Natural killer cell (primary cell): Measurements from ENCODE around the gene KPNB1. TPM values are rescaled to one million over a fixed set of nuclear protein-coding genes. Genes with fewer than 3 reads are reported as not detected.
A peak's percentile ranks its signal among the peaks of the same experiment; 100 is the strongest.

Experiments
- ATAC-seq, 3 donors: fragments of 150-1000 bp in 2 of 3; fragments of 200-7000 bp in 1 of 3; cut with Tn5 transposase; 1 replicate in 1 of 3; 2 replicates in 2 of 3; pipeline ENCODE4 v1.10.0; 2021; ENCODE audit warnings: mild to moderate bottlenecking in 2 of 3, moderate library complexity in 2 of 3
- DNase-seq, 2 donors: peaks; one replicate each; pipeline versions ENCODE4 v3.0.0 to v3.0.0-alpha.2; 2013 to 2021; ENCODE audit warnings: mixed read lengths in 1 of 2
- H3K27ac ChIP-seq: one replicate; pipeline ENCODE4 v1.5.1; 2013; ENCODE audit warnings: mild to moderate bottlenecking, low read length
- H3K27me3 ChIP-seq: one replicate; pipeline ENCODE4 v1.6.1; 2013; ENCODE audit warnings: low read length; ENCODE audit not compliant: control insufficient read depth, insufficient read depth
- H3K36me3 ChIP-seq: one replicate; pipeline ENCODE4 v1.6.1; 2013; ENCODE audit warnings: low read length; ENCODE audit not compliant: control insufficient read depth, insufficient read depth
- H3K4me1 ChIP-seq: one replicate; pipeline ENCODE4 v1.6.1; 2013; ENCODE audit warnings: low read length; ENCODE audit not compliant: control insufficient read depth, insufficient read depth
- H3K4me3 ChIP-seq: one replicate; pipeline ENCODE4 v1.5.1; 2013; ENCODE audit warnings: low read length
- H3K9me3 ChIP-seq: one replicate; pipeline ENCODE4 v1.6.1; 2013; ENCODE audit warnings: low read length; ENCODE audit not compliant: control insufficient read depth, insufficient read depth
- H3K27ac Mint-ChIP-seq, 2 donors: one replicate each; pipeline ENCODE4 v1.8.0; 2022; ENCODE audit warnings: mild to moderate bottlenecking in 2 of 2, mixed read lengths in 2 of 2, moderate library complexity in 1 of 2
- H3K27me3 Mint-ChIP-seq, 2 donors: one replicate each; pipeline ENCODE4 v1.8.0; 2022; ENCODE audit warnings: low read depth in 2 of 2, mixed read lengths in 2 of 2
- H3K36me3 Mint-ChIP-seq: one replicate; pipeline ENCODE4 v1.8.0; 2022; ENCODE audit warnings: mixed read lengths
- H3K4me1 Mint-ChIP-seq, 2 donors: one replicate each; pipeline ENCODE4 v1.8.0; 2022; ENCODE audit warnings: mixed read lengths in 2 of 2
- H3K4me3 Mint-ChIP-seq: one replicate; pipeline ENCODE4 v1.8.0; 2022; ENCODE audit warnings: mild to moderate bottlenecking, moderate library complexity, mixed read lengths
- H3K9me3 Mint-ChIP-seq, 2 donors: one replicate each; pipeline ENCODE4 v1.8.0; 2022; ENCODE audit warnings: mixed read lengths in 2 of 2
- WGBS: methylation state at CpG from one replicate; pipeline ENCODE4 v1.1.7; 2013; ENCODE audit warnings: missing lambda C conversion rate; ENCODE audit not compliant: insufficient coverage; 5-methylcytosine and 5-hydroxymethylcytosine counted together
- intact Hi-C: fragments of 100-400 bp; cut with micrococcal nuclease; formaldehyde crosslinking; loops from one replicate; pipeline ENCODE4 v1.14.2; 2022
- total RNA-seq, 4 donors: library from RNA; stranded (reverse); fragments of 120-200 nt in 1 of 4; gene quantifications; one replicate each; pipeline versions ENCODE4 v1.2.3 to v1.2.4, GENCODE V29; 2013 to 2022
- TF ChIP-seq, protein P1 (sequence below): fragments of 200-600 bp; IDR thresholded peaks from one replicate; pipeline ENCODE4 v1.8.0; 2022; ENCODE audit warnings: antibody characterized with exemption

KPNB1 gene
- total RNA-seq = 100 to 1,000 TPM; 236 to 273 (median 259) TPM
- total RNA-seq (2013) = 149 TPM

DNA sequence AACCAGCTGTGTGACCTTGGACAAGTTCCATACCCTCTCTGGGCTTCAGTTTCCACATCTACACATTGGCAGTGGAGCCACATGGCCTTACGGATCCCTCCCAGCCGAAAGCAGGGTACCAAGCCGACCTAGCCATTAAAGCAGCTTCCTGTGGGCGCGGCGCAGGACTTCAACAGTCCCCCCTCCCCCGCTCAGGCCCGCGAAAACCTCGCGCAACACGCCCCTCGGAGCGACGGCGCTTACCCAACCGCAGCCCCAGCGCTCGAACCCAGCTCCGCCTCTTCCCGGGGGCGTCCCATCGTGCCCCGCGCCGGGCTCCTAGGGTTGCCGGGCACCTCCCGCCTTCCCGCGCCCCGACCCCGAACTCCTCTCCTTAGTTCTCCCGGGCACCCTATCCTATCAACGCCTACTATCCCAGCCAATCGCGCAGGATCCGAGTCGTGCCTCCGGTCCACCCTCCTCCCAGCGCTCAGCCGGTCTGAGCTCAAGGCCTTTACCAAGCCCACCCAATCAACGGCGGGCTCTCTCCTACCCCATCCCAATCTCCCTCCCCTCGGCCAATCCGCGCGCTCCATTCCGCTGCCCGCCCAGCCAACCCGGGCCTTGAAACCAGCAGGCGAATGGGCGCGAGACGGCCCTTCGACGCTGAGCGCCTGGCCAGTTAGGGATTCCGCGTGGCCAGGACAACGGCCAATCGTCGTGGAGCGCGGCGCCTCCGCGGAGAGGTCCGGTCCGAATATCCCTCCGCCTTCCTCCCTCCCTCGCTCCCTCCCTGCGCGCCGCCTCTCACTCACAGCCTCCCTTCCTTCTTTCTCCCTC, at the start of gene KPNB1:
Gene KPNB1, plus strand, starts transcription at position 767 of the 819 bp plus-strand sequence. CDS start 326 bp downstream, outside the sequence.
- no peaks in the 10 kb centered on the region for H3K9me3 ChIP-seq
- Mint-ChIP-seq H3K36me3 (peaks cover 7% of the 10 kb centered on the region), H3K27ac (peak within 1 kb of the TSS; percentile 93 to 97), H3K9me3 (no peaks in the 10 kb centered on the region), H3K4me1 (peaks cover 36 to 48% of the 10 kb centered on the region in 2 donors), H3K4me3 (peak within 1 kb of the TSS; percentile 96), H3K27me3 (no peaks in the 10 kb centered on the region)
- H3K4me3 ChIP-seq = peak within 1 kb of the TSS; percentile 84
- under 1% methylated on average over 74 of the region's 74 CpGs for WGBS
- peaks cover 25% of the 10 kb centered on the region for H3K36me3 ChIP-seq
- DNase-seq (peak; percentile 96 to 99), ATAC-seq (peak; percentile 81 to 94 (median 84))
- peaks cover 17% of the 10 kb centered on the region for H3K4me1 ChIP-seq
- TF ChIP-seq, protein P1, sequence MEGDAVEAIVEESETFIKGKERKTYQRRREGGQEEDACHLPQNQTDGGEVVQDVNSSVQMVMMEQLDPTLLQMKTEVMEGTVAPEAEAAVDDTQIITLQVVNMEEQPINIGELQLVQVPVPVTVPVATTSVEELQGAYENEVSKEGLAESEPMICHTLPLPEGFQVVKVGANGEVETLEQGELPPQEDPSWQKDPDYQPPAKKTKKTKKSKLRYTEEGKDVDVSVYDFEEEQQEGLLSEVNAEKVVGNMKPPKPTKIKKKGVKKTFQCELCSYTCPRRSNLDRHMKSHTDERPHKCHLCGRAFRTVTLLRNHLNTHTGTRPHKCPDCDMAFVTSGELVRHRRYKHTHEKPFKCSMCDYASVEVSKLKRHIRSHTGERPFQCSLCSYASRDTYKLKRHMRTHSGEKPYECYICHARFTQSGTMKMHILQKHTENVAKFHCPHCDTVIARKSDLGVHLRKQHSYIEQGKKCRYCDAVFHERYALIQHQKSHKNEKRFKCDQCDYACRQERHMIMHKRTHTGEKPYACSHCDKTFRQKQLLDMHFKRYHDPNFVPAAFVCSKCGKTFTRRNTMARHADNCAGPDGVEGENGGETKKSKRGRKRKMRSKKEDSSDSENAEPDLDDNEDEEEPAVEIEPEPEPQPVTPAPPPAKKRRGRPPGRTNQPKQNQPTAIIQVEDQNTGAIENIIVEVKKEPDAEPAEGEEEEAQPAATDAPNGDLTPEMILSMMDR = no peak
- intact Hi-C loops = loop anchor here (1.0 kb wide), 2 partner anchors 11 to 15 kb away; no protein-coding TSS in a partner anchor
- H3K27me3 ChIP-seq = no peaks in the 10 kb centered on the region
- peak within 1 kb of the TSS; percentile 81 for H3K27ac ChIP-seq

DNA sequence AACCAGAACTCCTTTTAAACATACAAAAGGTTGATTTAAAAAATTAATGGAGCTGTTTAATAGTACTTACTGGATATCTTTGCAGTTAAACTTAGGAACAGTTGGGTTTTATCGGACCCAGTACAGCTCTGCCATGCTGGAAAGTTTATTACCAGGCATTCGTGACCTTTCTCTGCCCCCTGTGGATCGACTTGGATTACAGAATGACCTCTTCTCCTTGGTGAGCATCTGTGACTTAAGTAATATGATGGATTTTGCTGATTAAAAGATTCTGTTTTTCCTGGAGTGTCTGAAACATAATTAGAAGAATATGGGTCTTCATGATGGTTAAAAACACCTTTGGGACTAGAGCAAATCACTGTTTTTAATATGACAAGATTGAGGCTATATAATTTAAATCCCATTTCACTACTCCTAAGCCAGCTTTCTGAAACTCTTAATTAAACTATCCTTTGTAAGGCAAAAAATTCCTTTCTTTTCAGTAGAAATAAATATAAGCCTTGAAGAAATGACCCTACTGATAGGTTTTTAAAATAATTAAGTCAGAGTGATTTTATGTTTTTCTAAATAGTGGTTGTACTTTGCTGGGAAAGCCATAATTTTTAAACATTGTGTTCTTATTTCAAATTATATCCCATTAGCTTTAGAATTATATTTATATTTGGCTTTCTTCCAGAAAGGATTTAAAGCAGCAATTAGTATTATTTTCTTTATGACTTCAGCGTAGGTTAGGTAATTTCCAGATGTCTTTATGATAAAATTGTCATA, 45.7 kb upstream of the KPNB1 start:
- peaks cover 72% of the 10 kb centered on the region for H3K36me3 ChIP-seq
- no peaks in the 10 kb centered on the region for H3K9me3 ChIP-seq
- no peak overlapping the region for H3K4me3 ChIP-seq
- TF ChIP-seq, protein P1 = no peak
- peaks cover 9% of the 10 kb centered on the region for H3K36me3 Mint-ChIP-seq
- H3K4me3 Mint-ChIP-seq = no peak overlapping the region
- intact Hi-C loops = no loop called here
- H3K27me3 Mint-ChIP-seq = no peaks in the 10 kb centered on the region
- DNase-seq (no peak), ATAC-seq (no peak)
- H3K27ac Mint-ChIP-seq = peak overlapping the region in 1 of 2 donors; percentile 20
- H3K4me1 ChIP-seq = no peaks in the 10 kb centered on the region
- 94% methylated on average over 3 of the region's 4 CpGs for WGBS
- H3K4me1 Mint-ChIP-seq = peaks cover 0 to 9% of the 10 kb centered on the region in 2 donors
- H3K9me3 Mint-ChIP-seq = no peaks in the 10 kb centered on the region
- no peaks in the 10 kb centered on the region for H3K27me3 ChIP-seq
- H3K27ac ChIP-seq = no peak overlapping the region

DNA sequence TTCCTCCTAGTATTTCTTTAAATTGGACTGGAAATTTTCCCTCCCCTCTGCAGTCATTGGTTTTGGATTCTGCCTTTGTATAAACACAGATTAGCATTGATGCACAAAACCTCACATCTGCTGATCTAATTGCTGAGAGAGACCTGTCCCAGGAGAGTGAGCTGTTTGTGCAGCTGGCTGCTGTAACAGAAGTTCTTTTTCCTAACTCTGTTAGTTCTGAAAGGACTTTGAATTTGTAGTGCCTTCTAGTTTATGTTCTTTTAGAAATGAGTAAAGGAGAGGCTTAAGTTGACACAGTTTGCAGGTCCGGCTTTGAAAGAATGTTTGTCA, 45.2 kb upstream of the KPNB1 start:
- Mint-ChIP-seq H3K4me3 (no peak overlapping the region), H3K27ac (no peak overlapping the region), H3K9me3 (no peaks in the 10 kb centered on the region), H3K36me3 (peaks cover 9% of the 10 kb centered on the region), H3K4me1 (peaks cover 0 to 9% of the 10 kb centered on the region in 2 donors), H3K27me3 (no peaks in the 10 kb centered on the region)
- no peak for DNase-seq
- H3K27ac ChIP-seq = no peak overlapping the region
- H3K27me3 ChIP-seq = no peaks in the 10 kb centered on the region
- TF ChIP-seq, protein P1 = no peak
- no peak for ATAC-seq
- H3K4me1 ChIP-seq = no peaks in the 10 kb centered on the region
- H3K9me3 ChIP-seq = no peaks in the 10 kb centered on the region
- no peak overlapping the region for H3K4me3 ChIP-seq
- intact Hi-C loops = no loop called here
- WGBS = 100% methylated on average over 1 of the region's 1 CpG
- H3K36me3 ChIP-seq = peaks cover 67% of the 10 kb centered on the region
